NT2/D1 (cell line): Measurements from ENCODE around the gene DYRK3.

Experiments
- SUZ12 ChIP-seq: IDR thresholded peaks from 2 replicates; pipeline ENCODE4 v1.6.1; 2011; ENCODE audit not compliant: insufficient read length, insufficient read depth; ENCODE audit errors: extremely low read depth
- ZNF274 ChIP-seq: IDR thresholded peaks from 2 replicates; pipeline ENCODE4 v1.6.1; 2011; ENCODE audit warnings: mild to moderate bottlenecking, low read depth, low read length

DNA sequence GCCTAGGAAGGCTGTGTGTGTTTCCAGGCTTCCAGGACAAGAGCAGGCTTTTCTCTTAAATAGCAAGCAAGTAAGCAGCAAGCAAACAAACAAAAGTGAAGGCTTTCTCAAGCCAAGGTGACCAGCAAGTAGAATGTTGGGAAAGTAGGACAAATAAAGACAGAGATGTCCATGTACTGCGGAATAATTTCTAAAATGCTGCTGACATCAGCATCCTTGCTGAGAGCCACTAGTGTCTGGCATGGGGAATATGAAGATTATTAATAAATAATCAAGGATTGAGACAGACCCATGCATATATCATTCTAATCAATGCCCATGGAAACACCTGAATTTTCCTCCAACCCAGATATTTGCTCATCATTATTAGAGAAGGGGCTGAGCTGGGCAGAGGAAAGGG lies 6.4 kb upstream of the DYRK3 start:
- no peak for TF ChIP-seq ZNF274
- TF ChIP-seq SUZ12, result no peak
